ENCODE measurements around the gene PLB1.

GRCh38 chr2:28481905-28482304, 14.0 kb upstream of the PLB1 start:
- TF ChIP-seq CTCF (IDR thresholded peaks at IDR 0.05) (no peak), POLR2A (IDR thresholded peaks at IDR 0.05) (no peak)
